GM12892 (cell line): ENCODE measurements around the gene SGSH.

Source experiments
- POLR2A ChIP-seq: IDR thresholded peaks from 2 replicates; pipeline ENCODE4 v1.6.1; 2011; ENCODE audit warnings: low read depth, low read length, control low read depth
- POLR2AphosphoS5 ChIP-seq: IDR thresholded peaks from 2 replicates; pipeline ENCODE4 v1.6.1; 2011; ENCODE audit warnings: low read depth, low read length, control low read depth
- TAF1 ChIP-seq: IDR thresholded peaks from 2 replicates; pipeline ENCODE4 v1.6.1; 2011; ENCODE audit warnings: low read depth, mild to moderate bottlenecking, control low read depth, low read length, borderline replicate concordance

- TF ChIP-seq POLR2A (no peak), POLR2AphosphoS5 (no peak), TAF1 (no peak)
Measured at GRCh38 chr17:80251966-80252365, 31.8 kb upstream of the SGSH start.
